HG03039 (cell line): ENCODE measurements around the gene WDR90.

Source experiments
- ATAC-seq: cut with Tn5 transposase; IDR thresholded peaks from one replicate; pipeline ENCODE4 v1.9.1; 2021; ENCODE audit warnings: mild to moderate bottlenecking, moderate library complexity; ENCODE audit not compliant: unreplicated experiment

WDR90 gene

DNA sequence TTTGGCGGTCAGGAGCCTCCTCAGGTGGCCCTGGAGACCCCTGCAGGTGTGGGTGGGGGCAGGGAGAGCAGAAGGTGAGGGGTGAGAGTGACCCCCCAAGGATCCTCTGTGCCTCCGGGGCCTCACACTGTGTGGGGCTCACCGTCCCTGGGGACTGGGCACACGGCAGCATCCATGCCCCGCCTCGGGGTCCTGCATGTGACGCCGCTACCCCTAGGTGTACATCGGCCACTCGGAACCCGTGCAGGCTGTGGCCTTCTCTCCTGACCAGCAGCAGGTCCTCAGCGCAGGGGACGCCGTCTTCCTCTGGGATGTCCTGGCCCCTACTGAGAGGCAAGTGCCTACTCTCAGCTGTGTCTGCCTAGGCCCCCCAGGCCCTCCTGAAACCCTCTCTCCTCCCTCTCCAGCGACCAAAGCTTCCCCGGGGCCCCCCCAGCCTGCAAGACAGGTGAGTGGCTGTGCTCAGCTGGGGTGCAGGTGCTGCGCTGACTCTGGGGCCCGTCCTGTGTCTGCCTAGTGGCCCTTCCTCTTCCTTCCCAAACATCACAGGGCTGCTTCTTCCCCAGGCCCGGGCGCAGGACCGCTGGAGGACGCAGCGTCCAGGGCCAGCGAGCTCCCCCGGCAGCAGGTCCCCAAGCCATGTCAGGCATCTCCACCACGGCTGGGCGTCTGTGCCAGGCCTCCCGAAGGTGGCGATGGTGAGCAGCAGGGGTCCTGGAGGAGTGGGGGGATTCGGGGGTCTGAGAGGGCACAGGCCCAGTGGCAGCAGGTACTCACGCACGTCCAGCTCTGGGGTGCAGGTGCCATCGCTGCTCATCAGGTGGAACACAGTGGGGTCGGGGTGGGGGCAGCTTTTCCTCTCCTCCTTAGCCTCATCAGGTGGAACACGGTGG is 9.8 kb downstream of the WDR90 start:
- ATAC-seq: no peak

DNA sequence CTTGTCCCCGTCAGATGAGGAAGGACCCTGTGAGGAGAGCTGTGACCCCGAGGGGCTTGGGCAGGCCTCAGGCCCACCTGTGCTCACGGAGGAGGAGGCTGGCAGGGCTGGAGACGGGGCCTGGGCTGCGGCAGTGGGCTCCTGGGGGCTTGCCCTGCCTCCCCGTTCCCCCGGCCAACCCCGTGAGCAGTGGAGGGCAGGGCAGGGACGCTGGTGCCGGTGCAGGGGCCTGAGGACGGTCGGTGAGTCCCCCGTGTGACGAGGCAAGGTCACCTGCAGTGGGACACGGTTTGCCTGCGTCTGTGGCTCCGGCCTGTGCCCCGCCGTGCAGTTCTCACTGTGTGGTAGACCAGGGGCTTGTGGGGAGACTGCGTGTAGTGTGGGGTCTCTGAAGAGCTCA is 10.5 kb downstream of the WDR90 start:
- no peak for ATAC-seq

DNA sequence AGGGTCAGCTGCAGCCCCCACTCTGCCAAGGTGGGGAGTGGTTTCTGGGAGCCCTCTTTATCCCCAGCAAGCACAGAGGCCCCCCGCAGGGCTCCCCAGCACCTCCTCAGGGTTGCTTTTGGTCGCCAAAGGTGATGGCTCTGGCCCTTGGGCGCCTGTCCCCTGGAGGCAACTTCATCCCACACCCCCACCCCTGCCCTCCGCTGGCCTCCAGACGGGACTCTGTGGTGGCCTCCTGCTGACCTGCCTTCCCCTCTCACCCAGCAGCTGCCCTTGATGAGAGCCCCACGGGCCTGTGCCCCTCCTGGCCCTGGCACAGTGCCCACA is 10.9 kb downstream of the WDR90 start:
- ATAC-seq: no peak

DNA sequence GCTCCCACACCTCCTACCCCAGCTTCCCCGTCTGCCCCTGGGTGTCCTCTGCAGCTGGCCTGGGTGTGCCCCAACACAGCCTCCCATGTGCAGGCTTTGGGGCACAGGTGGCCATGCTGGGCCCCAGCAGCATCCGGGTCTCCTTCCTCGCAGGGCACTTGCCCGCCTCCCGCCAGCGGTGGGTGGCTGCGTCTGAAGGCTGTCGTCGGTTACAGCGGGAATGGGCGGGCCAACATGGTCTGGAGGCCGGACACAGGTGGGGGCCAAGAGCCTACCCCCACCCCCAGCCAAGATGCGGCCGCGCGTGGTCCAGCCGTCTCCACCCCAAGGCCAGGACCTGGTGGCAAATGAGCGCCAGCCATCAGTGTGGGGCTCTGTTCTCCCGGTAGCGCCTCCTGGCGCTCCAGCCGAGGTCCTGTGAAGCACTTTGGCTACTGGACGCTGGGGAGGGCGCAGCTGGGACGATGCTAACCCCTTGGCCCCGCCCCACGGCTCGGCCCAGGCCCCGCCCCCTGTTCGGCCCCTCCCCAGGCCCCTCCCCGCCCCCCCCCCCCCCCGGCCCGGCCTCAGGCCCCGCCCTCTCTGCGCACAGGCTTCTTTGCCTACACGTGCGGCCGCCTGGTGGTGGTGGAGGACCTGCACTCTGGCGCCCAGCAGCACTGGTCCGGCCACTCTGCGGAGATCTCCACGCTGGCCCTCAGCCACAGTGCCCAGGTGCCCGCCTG is 11.5 kb downstream of the WDR90 start:
- ATAC-seq: no peak

DNA sequence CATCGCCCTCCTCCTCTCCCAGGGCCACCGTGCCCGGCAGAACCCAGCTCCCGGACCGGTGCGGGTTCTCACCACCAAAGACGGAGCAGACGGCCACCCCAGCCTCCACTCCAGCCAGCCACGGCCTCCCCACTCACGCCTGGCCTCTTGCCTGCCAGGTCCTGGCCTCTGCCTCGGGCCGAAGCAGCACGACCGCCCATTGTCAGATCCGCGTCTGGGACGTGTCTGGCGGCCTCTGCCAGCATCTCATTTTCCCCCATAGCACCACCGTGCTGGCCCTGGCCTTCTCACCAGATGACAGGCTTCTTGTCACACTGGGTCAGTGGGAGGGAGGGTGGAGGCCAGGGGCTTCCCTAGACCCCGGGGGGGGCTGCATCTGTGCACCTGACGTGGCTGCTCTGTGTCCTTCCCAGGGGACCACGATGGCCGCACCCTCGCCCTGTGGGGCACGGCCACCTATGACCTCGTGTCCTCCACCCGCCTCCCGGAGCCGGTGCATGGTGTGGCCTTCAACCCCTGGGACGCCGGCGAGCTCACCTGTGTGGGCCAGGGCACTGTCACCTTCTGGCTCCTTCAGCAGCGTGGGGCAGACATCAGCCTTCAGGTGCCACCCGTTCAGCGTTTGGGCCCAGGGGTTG is 12.1 kb downstream of the WDR90 start:
- no peak for ATAC-seq

DNA sequence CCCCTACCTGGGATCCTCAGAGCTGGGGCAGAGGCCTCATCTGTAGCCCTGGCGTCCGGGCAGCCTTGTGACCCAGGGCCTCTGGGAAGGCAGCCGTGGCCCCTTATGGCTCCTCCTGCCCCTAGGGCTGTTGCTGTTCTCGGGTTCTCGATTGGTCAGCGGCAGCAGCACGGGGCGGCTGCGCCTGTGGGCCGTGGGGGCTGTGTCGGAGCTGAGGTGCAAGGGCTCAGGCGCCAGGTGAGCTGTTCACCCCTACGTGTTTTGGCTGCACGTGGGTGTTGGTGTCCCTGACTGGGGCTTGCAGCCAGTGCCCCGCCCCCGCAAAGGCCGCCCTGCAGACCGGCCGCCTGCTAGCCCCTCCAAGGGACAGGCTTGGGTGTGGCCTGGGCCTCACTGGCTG is 12.9 kb downstream of the WDR90 start:
- ATAC-seq: no peak

DNA sequence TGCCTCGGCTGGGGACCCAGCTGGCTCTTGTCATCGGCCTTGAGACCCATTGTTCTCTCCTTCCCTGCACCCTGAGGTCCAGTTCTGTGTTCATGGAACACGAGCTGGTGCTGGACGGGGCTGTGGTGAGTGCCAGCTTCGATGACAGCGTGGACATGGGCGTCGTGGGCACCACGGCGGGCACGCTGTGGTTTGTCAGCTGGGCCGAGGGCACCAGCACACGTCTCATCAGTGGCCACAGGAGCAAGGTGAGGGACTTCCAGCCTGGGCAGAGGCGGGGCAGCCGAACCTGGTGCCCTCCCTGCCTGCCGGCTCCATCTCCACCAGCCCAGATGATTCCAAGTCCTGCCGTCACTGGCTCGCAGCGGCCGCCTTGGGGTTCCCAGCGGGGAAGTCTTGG is 13.4 kb downstream of the WDR90 start:
- ATAC-seq: no peak

DNA sequence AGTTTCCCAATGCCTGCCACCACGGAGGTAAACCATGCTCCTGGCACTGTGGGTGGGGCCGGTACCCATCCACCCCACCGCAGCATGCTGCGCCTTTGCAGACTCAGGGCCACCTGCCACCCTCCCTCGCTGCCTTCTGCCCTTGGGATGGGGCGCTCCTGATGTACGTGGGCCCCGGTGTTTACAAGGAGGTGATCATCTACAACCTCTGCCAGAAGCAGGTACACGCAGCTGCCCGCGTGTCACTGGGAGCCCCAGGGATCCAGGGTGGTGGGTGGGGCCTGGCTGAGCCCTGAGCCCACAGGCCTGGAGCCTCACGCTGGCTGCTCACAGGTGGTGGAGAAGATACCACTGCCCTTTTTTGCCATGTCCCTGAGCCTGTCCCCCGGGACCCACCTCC is 17.4 kb downstream of the WDR90 start:
- no peak for ATAC-seq

DNA sequence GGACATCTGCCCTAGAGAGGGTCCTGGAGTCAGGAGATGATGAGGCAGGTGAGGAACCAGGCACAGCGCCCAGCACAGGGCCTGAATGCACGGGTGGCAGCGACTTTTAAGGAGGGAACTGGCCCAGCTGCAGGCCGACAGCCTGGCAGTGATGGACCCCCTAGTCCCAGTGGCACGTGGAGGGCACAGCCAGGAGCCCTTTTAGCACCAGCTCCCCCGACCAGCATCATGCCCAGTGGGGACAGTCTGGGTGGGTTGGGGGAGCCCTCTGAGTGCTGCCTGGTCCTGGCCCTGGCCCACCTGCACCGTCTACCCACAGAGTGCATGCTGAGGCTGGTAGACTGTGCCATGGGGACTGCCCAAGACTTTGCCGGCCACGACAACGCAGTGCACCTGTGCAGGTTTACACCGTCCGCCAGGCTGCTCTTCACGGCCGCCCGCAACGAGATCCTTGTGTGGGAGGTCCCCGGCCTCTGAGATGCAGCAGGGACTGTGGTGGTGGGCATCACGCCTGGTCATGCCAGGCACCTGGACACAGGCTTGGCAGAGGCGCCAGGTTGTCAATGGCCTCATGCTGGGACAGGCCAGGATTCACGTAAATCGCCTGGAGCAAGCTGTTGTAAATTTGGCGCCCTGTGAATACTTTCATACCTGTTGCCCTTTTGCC is 18.1 kb downstream of the WDR90 start:
- ATAC-seq: no peak

DNA sequence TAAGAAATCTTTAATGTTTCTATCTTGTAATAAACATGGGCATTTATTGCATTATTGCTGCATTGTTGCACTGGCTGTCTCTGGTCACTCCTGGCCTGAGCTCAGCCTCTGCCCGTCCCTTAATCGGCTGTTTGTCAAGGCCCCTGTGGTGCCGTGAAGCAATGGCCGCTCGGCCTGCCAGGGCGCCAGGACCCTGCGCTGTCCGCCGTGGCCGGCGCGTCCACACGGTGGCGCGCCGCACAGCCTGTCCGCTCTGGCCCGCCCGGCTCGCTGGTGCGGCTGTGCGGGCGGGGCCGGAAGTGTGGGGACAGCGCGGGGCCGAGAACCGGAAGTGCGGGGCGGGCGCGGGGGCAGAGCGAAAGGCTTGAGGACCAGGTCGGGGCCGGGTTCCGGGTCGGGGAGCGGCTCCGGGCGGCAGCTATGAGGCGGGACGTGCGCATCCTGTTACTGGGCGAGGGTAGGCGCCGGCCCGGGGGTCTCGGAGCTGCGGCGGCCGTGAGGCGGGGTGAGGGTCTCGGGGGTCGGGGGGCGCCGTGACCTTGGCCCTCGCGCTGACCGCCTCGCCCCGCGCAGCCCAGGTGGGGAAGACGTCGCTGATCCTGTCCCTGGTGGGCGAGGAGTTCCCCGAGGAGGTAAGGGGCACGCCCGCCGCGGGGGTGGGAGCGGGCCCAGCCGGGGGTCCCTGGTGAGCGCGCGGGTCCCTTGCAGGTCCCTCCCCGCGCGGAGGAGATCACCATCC is 18.8 kb downstream of the WDR90 start, which contains the start of gene RHOT2:
RHOT2 (plus strand) TSS at position 353 of the 739 bp plus-strand sequence; CDS start at position 421, 68 bp downstream.
- ATAC-seq: peak; percentile 74

DNA sequence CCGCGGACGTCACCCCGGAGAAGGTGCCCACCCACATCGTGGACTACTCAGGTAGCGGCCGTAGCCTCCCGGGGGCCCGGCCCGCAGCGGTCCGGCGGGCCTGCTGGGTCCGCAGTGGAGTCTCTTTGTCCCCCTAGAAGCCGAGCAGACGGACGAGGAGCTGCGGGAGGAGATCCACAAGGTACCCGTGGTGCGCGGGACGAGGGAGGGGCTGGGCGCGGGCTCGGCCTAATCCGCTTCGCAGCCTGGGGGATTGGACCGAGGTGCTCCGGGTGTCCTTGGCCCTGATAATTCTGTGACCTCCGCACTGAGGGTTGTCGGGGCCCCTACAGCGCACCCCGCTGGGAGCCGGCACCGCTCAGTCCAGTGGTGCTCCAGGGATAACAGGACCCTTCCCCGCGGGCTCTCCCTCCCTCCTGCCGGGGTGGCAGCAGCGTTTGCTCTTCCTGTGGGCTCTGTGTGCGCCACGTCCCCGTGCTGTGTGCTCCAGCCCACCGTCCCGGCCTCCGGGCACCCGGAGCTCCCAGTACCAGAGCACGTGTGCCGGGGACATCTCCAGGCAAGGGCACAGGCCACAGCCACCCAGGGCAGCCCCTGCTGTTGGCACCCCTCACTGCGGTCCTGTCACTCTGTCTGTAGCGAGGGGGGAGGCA is 19.5 kb downstream of the WDR90 start:
- ATAC-seq: no peak

DNA sequence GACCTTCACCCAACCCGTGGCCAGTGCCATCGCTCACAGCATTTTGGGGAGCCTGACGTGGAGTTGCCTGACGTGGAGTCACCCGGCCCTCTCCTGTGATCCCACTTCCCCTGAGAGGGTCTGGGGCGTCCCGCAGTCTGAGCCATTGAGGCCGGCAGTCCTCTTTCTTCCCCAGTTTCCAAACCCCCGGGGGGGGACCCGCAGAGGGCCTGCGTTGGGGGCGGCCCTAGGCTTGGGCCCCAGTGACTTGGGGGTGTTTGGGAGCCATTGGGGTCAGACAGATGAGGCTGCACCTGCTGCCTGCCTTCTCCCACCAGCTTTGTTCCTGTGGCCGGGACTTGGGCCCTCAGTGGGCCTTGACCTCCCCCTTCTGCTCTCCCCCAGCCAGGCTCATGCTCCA is 20.5 kb downstream of the WDR90 start:
- ATAC-seq: no peak

DNA sequence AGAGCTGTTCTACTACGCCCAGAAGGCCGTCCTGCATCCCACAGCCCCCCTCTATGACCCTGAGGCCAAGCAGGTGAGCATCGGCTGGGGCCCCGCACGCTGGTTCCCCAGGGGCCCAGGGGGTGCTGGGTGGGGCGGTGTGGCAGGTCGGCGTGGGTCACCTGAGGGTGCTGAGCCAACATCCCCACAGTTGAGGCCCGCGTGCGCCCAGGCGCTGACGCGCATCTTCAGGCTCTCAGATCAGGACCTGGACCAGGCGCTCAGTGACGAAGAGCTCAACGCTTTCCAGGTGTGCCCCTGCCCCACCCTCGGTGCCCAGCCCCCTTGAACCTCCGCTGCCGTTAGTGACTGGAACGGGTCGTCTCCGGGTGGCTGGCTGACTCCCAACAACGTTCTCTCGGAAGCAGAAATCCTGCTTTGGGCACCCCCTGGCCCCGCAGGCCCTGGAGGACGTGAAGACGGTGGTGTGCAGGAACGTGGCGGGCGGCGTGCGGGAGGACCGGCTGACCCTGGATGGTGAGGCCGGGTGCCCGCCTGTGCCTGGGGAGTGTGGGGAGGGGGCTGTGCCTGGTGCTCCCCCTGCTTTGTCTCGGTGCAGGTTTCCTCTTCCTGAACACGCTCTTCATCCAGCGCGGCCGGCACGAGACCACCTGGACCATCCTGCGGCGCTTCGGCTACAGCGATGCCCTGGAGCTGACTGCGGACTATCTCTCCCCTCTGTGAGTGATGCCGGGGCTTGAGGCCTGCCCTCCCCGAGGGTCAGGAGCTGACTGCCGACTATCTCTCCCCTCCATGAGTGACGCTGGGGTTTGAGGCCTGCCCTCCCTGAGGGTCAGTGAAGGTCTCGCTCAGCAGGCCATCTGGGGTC is 21.6 kb downstream of the WDR90 start:
- ATAC-seq: no peak

DNA sequence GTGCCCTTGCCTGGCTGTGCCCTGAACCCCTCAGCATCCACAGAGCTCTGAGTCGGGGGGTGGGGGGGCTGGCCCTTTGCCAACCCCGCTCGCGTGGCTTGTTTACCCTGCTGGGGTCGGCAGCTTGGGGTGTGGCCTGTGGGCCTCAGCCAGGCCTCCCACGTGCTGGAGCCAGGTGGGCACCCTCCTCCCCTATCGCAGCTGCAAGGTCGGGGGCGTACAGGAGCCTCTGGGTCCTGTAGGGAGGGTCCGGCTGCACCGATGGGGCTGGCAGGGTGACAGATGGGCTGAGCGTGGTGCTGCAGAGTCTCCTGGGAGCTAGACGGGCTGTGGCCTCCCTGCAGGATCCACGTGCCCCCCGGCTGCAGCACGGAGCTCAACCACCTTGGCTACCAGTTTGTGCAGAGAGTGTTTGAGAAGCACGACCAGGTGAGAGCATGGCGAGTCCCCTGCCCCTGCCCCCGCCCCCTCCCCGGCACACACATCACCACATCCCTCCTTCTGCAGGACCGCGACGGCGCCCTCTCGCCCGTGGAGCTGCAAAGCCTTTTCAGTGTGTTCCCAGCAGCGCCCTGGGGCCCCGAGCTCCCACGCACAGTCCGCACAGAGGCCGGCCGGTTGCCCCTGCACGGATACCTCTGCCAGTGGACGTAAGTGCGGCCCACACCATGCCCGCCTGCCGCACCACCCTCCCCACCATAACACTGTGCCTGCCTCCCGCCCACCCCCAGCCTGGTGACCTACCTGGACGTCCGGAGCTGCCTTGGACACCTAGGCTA is 22.4 kb downstream of the WDR90 start:
- no peak for ATAC-seq

DNA sequence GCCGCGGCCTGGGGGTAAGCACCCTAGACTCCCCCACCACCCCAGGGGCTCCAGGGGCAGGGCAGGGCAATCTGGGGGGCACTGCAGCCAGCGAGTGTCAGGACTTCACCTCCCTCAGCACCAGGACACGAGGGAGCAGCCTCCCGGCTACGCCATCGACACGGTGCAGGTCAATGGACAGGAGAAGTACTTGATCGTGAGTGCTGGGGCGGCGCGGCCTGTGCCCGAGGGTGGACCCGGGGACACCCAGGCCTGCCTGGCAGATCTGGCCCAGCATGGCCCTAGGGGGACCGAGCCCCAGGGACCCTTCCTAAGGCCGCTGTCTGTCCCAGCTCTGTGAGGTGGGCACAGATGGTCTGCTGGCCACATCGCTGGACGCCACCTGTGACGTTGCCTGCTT is 23.2 kb downstream of the WDR90 start:
- ATAC-seq: no peak

DNA sequence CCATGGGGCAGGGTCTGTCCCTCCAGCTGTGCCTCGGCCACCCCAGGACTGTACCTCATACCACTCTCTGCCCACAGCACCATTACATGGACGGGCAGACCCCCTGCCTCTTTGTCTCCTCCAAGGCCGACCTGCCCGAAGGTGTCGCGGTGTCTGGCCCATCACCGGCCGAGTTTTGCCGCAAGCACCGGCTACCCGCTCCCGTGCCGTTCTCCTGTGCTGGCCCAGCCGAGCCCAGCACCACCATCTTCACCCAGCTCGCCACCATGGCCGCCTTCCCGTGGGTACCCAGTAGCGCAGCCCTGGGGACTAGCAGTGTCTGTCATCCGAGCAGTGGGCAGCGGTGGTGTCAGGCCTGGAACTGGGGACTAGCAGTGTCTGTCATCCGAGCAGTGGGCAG is 23.7 kb downstream of the WDR90 start:
- ATAC-seq: no peak

DNA sequence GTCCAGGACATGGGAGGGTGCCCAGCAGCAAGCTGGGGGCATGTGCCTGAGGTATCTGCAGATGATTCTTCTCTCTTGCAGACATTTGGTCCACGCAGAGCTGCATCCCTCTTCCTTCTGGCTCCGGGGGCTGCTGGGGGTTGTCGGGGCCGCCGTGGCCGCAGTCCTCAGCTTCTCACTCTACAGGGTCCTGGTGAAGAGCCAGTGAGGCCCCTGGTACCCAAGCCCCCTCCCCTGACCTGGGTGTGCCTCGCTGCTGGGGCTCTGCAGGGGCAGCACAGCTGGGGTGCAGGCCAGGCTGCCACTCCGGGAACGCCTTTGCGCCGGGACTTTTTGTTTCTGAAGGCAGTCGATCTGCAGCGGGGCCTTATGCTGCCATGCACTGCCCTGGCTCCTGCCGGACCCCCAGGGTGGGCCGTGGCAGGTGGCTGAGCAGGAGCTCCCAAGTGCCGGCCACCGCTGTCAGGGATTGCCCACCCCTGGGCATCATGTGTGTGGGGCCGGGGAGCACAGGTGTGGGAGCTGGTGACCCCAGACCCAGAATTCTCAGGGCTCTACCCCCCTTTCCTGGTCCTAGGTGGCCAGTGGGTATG is 24.3 kb downstream of the WDR90 start:
- no peak for ATAC-seq
